T-helper 2 cell treated with Interferon-gamma antibody and Interleukin-4, amounts not matched to agents 100 ng/mL and 5 ng/mL, for 36 hours (primary cell): Measurements from ENCODE around the gene CYP2C19. TPM values are rescaled to one million over a fixed set of nuclear protein-coding genes. Genes with fewer than 3 reads are reported as not detected.
"Not testable (repeated sequence)": the region's sequence is repeated elsewhere in the genome, so short reads cannot be mapped to it uniquely, and the experiment has no call there.

Experiments
- intact Hi-C: fragments of 100-400 bp; cut with micrococcal nuclease; formaldehyde crosslinking; loops from one replicate; pipeline ENCODE4 v1.15.1; 2023
- total RNA-seq: library from RNA; stranded (reverse); gene quantifications from 2 replicates; pipeline ENCODE4 v1.2.3, GENCODE V29; 2022

CYP2C19 gene
- not detected in 2 replicates for total RNA-seq

DNA sequence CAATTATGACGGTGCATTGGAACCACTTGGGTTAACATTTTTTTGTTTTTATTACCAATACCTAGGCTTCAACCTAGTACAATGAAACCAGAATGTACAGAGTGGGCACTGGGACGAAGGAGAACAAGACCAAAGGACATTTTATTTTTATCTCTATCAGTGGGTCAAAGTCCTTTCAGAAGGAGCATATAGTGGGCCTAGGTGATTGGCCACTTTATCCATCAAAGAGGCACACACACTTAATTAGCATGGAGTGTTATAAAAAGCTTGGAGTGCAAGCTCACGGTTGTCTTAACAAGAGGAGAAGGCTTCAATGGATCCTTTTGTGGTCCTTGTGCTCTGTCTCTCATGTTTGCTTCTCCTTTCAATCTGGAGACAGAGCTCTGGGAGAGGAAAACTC, at the start of gene CYP2C19:
CYP2C19 (plus strand) TSS at position 289 of the 400 bp plus-strand sequence; CDS start at position 314, 25 bp downstream.
- intact Hi-C loops: no loop called here

- intact Hi-C loops: no loop called here
Observed at GRCh38 chr10:94725871-94726270, 36.6 kb upstream of the CYP2C19 start.

DNA sequence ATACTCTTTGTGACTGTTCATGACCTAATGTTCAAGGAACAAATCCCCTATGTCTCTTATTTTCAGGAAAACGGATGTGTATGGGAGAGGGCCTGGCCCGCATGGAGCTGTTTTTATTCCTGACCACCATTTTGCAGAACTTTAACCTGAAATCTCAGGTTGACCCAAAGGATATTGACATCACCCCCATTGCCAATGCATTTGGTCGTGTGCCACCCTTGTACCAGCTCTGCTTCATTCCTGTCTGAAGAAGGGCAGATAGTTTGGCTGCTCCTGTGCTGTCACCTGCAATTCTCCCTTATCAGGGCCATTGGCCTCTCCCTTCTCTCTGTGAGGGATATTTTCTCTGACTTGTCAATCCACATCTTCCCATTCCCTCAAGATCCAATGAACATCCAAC, 27.3 kb upstream of the CYP2C19 start:
- intact Hi-C loops: no loop called here

DNA sequence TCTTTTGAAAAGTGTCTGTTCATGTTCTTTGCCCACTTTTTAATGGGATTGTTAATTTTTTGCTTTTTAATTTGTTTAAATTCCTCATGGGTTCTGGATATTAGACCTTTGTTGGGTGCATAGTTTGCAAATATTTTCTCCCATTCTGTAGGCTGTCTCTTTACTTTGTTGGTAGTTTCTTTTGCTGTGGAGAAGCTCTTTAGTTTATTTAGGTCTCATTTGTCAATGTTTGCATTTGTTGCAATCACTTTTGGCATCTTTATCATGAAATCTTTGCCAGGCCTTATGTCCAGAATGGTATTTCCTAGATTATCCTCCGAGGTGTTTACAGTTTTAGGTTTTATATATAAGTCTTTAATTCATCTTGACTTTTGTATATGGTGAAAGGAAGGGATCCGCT, 23.9 kb upstream of the CYP2C19 start:
- intact Hi-C loops: no loop called here

DNA sequence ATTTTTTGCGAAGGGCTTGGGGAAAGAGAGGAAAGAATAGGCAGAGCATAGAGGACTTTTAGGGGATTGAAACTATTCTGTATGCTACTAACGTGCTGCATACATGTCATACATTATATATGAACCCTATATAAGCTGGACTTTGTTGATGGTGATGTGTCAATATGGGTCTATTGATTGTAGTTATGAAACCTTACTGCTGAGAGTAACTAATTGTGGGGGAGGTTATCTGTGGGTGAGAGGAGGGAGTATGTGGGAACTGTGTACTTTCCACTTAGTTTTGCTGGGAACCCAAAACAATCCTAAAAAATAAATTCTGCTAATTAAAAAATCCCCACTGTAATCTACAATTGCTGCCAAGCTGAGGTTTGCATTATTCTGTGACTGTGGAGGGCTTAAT, 15.3 kb upstream of the CYP2C19 start:
- intact Hi-C loops: no loop called here

DNA sequence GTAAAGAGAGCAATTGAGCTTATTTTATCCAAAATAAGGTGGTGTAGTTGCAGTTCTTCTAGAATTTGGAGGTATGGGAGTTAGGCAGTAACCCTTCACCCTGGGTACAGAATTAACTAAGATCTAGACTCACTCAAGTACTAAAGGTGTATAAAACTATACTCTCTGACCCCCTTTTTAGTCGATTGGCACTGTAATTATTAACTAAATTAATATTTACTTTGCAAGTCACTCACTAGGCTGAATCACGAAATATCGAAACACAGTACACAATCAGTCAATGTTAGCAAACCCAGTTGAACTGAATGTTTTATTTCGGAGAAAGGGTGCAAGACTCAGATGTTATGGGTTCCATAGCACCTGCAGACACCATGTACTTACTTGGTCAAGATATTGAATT, 14.6 kb upstream of the CYP2C19 start:
- intact Hi-C loops: no loop called here

DNA sequence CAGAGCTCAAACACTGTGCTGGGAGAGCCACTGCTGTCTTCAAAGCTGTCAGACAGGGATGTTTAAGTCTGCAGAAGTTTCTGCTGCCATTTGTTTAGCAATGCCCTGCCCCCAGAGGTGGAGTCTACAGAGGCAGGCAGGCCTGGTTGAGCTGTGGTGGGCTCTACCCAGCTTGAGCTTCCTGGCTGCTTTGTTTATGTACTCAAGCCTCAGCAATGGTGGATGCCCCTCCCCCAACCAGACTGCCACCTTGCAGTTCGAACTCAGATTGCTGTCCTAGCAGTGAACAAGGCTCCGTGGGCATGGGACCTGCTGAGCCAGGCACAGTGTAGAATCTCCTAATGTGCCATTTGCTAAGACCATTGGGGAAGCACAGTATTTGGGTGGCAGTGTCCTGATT, 4.6 kb upstream of the CYP2C19 start:
- intact Hi-C loops: no loop called here

DNA sequence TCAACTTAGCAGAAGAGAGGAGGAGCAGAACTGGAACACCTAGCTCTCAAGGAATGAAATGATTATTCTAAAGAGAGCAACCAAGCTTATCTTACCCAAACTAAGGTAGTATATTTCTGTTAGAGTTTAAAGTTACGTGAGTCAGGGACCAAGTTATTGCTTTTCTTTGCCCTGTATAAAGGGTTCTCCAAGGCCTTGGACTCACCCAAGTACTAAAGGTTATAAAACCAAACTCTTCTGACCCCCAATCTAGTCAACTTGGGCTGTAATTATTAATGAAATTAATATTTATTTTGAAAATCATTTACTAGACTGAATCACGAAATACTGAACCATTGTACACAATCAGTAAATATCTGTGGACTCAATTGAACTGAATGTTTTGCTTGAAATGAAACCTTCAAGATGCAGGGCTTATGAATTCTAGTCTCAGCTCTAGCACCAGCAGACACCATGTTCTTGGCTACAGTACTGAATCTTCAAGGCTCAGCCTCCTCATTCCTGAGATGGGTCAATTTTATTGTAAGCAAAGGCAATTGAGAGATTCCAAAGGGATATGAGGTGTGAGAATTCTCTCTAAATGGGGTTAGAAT, 1.8 kb upstream of the CYP2C19 start:
- intact Hi-C loops: no loop called here

DNA sequence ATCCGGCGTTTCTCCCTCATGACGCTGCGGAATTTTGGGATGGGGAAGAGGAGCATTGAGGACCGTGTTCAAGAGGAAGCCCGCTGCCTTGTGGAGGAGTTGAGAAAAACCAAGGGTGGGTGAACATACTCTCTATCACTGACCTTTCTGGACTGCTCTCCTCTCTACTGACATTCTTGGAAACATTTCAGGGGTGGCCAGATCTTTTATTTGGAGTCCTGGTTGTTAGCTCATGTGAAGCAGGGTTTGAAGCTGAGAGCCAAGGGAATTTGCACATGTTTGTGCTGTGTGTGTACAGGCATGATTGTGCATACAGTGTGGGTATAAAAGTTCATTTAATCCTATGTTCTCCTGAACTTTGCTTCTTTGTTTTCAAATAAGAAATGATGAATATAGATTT, 12.9 kb downstream of the CYP2C19 start:
- intact Hi-C loops: not testable (repeated sequence)

GRCh38 chr10:94777886-94778458, 15.5 kb downstream of the CYP2C19 start:
- intact Hi-C loops: no loop called here

DNA sequence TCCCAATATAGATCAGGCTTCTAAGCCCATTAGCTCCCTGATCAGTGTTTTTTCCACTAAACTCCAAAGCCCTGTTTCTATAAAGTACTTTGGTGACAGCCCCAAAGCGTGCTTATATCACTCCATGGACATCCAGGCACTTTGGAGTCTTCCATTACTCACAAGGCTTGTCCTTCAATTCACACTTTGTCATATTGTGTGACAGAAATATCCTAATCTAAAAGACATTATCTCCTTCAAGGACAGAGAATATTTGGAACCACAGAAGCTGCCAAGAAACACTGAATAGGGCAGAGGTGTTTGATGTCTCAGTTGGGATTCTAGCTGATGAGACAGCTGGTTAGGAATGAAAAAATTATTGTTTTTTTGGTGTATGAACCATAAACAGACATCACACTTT, 18.4 kb downstream of the CYP2C19 start:
- intact Hi-C loops: no loop called here

- intact Hi-C loops: no loop called here
Observed at GRCh38 chr10:94784256-94784655, 21.8 kb downstream of the CYP2C19 start.

- intact Hi-C loops: no loop called here
Observed at GRCh38 chr10:94785211-94785610, 22.7 kb downstream of the CYP2C19 start.

DNA sequence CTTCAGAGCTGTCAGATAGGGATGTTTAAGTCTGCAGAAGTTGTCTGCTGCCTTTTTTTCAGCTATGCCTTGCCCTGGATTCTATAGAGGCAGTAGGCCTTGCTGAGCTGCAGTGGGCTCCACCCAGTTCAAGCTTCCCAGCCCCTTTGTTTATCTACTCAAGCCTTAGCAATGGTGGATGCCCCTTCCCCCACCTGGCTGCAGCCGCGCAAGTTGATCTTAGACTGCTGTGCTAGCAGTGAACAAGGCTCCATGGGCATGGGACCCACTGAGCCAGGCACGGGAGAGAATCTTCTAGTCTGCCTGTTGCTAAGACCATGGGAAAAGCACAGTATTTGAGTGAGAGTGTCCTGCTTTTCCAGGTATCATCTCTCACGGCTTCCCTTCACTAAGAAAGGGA, 38.1 kb downstream of the CYP2C19 start:
- intact Hi-C loops: not testable (repeated sequence)

- intact Hi-C loops: no loop called here
Observed at GRCh38 chr10:94803307-94803706, 40.8 kb downstream of the CYP2C19 start.

GRCh38 chr10:94830025-94830424, 67.5 kb downstream of the CYP2C19 start:
- intact Hi-C loops: not testable (repeated sequence)

DNA sequence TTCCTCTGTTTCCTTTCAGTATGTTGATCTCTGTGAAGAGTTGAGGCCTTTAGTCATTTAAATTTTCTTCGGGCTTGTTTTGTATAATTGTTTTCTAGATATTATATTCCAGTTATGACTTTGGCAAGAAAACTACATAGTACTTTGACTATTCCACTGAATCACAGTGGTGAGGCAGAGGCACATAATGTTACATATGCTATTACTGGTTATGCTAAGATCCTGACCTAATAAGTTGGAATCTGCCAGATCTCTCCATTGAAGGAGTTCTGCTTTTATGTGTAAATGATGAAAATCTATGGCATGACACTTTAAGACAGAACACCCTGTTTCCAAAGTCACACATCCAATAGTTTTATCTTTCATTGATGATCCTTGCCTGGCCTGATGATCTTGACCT, 83.7 kb downstream of the CYP2C19 start:
- intact Hi-C loops: no loop called here

DNA sequence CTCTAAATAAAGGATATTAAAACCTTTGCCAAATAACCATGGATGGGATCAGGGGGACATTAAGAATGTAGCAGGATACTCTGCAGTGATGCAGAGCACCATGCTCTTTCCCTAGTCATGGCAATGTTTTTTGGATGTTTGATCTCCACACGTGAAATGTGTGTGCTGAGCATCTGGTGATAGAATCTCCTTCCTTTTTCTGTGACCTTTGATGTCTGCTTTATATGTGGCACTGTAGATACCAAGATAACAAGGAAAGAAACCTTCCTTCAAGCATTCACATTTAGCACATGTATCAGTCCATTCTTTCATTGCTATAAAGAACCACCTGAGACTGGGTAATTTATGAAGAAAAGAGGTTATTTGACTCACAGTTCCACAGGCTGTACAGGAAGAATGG, 88.3 kb downstream of the CYP2C19 start:
- intact Hi-C loops: no loop called here

GRCh38 chr10:94851263-94851662, 88.8 kb downstream of the CYP2C19 start:
- intact Hi-C loops: no loop called here

GRCh38 chr10:94852438-94852837, 90.0 kb downstream of the CYP2C19 start:
- intact Hi-C loops: no loop called here

DNA sequence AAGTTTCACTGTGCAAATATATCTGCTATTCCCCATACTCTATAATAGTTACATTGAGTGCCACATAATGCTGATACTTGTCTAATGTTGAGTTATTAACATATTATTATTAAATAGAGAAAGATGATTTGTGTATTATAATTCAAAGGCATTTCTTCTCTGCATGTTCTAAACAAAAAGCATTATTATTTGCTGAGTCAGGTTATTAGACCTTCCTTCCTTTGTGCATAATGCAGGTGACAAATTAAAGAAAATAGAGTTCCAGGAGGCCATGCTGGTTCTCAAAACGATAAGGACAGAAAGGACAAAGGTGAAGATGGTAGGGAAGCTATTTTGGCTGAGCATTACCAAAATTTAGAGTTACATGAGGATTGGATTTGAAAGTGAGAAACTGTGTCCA, 90.6 kb downstream of the CYP2C19 start:
- intact Hi-C loops: no loop called here

GRCh38 chr10:94858005-94858404, 95.5 kb downstream of the CYP2C19 start:
- intact Hi-C loops: no loop called here

DNA sequence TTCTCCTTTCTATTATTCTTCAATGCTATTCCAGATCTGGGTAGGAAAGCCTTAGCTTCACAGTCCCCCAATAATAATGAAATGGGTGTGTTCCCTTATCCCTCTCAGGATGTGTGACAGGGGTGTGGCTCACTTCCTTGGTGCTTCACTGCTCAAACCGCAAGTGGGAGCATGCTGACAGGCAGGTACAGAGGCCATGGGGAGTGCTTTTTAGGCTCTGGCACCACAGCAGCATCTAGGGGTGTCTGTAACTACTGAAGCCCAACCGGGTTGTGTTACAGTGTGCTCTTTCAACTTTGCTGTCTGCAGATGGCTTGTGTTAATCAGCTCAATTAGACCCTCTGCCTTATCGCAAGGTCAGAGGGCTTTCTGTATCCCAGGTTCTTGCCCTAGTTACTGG, 96.6 kb downstream of the CYP2C19 start:
- intact Hi-C loops: no loop called here

GRCh38 chr10:94878649-94879048, 116.2 kb downstream of the CYP2C19 start:
- intact Hi-C loops: no loop called here
